Activated CD4-positive, alpha-beta T cell treated with anti-CD3 and anti-CD28 coated beads for 36 hours (primary cell): ENCODE data around the gene NDUFB8. TPM values are rescaled to one million over a fixed set of nuclear protein-coding genes. Genes with fewer than 3 reads are reported as not detected.

Experiments
- ATAC-seq: fragments of 200-7000 bp; cut with Tn5 transposase; one replicate; pipeline ENCODE4 v1.10.0; 2021; ENCODE audit warnings: mild to moderate bottlenecking, moderate library complexity
- CTCF ChIA-PET: fragments of 350-600 bp; sonication (Branson Sonifier 250); formaldehyde crosslinking; loops from one replicate; lab custom pipeline; 2021; ENCODE audit warnings: antibody characterized with exemption; lab: Charles Lee
- POLR2A ChIA-PET: fragments of 350-600 bp; sonication (Branson Sonifier 250); formaldehyde crosslinking; loops from one replicate; lab custom pipeline; 2021; ENCODE audit warnings: antibody characterized with exemption, inconsistent platforms; lab: Charles Lee
- DNase-seq: peaks from one replicate; pipeline ENCODE4 v3.0.0-alpha.2; 2020
- H3K27ac Mint-ChIP-seq: one replicate; pipeline ENCODE4 v1.8.0; 2021; ENCODE audit warnings: mixed read lengths
- H3K27me3 Mint-ChIP-seq: one replicate; pipeline ENCODE4 v1.8.0; 2021; ENCODE audit warnings: mixed read lengths
- H3K36me3 Mint-ChIP-seq: one replicate; pipeline ENCODE4 v1.8.0; 2021; ENCODE audit warnings: low read depth, mixed read lengths
- H3K4me1 Mint-ChIP-seq: one replicate; pipeline ENCODE4 v1.8.0; 2021; ENCODE audit warnings: mixed read lengths
- H3K4me3 Mint-ChIP-seq: one replicate; pipeline ENCODE4 v1.8.0; 2021; ENCODE audit warnings: mild to moderate bottlenecking, moderate library complexity, mixed read lengths
- H3K9me3 Mint-ChIP-seq: one replicate; pipeline ENCODE4 v1.8.0; 2021; ENCODE audit warnings: low read depth, mixed read lengths
- intact Hi-C, 2 experiments: fragments of 100-400 bp; cut with DNase I in 1 of 2; cut with micrococcal nuclease in 1 of 2; formaldehyde crosslinking; loops; one replicate each; pipeline versions ENCODE4 v1.14.2 to v1.15.1; 2022 to 2024; cut with DNase I, micrococcal nuclease
- total RNA-seq, 2 experiments: library from RNA; stranded (reverse); gene quantifications; one replicate each; pipeline ENCODE4 v1.2.3, GENCODE V29; 2021

NDUFB8 gene
- total RNA-seq, 2 experiments from 2014 or later = 291 to 375 TPM

- H3K4me3 Mint-ChIP-seq = no peak overlapping the region
- peak overlapping the region; percentile 37 for H3K27ac Mint-ChIP-seq
- DNase-seq (no peak), ATAC-seq (no peak)
- no peaks in the 10 kb centered on the region for H3K27me3 Mint-ChIP-seq
- peaks cover 19% of the 10 kb centered on the region for H3K4me1 Mint-ChIP-seq
- H3K9me3 Mint-ChIP-seq = no peaks in the 10 kb centered on the region
- intact Hi-C loops = loop anchor here in 1 of 2 experiments (5.0 to 10.0 kb wide), 3 partner anchors 1155 to 1277 kb away; partner anchors contain the start of genes NPM3 and OGA
- ChIA-PET CTCF (interaction anchor here (1.0 to 3.3 kb wide), 2 partner anchors 8 to 27 kb away, joined by 4 to 17 read pairs; no protein-coding TSS in a partner anchor), POLR2A (no interaction called here)
- peaks cover 33% of the 10 kb centered on the region for H3K36me3 Mint-ChIP-seq
Observed at GRCh38 chr10:100537475-100537874, 7.8 kb upstream of the NDUFB8 start.

- intact Hi-C loops = loop anchor here (1.0 to 10.0 kb wide), 10 partner anchors 25 to 1279 kb away; partner anchors contain the start of genes COX15 (in 1 of the 2), CUTC (in 1 of the 2), ERLIN1 (in 1 of the 2) and MRPL43 (in 1 of the 2)
- ATAC-seq (peak; percentile 96), DNase-seq (peak; percentile 93)
- H3K36me3 Mint-ChIP-seq = peaks cover 27% of the 10 kb centered on the region
- H3K27me3 Mint-ChIP-seq = no peaks in the 10 kb centered on the region
- CTCF ChIA-PET = interaction anchor here (0.5 to 3.3 kb wide), 19 partner anchors 9 to 312 kb away, joined by 3 to 17 read pairs (median 4); no protein-coding TSS in a partner anchor
- no peak within 1 kb of the TSS for H3K4me3 Mint-ChIP-seq
- H3K9me3 Mint-ChIP-seq = no peaks in the 10 kb centered on the region
- peaks cover 27% of the 10 kb centered on the region for H3K4me1 Mint-ChIP-seq
- H3K27ac Mint-ChIP-seq = no peak within 1 kb of the TSS
- POLR2A ChIA-PET = interaction anchor here (0.6 to 1.3 kb wide), 5 partner anchors 9 to 433 kb away, joined by 4 to 10 read pairs (median 5); partner anchors contain the start of genes SCD and SEMA4G
Observed at GRCh38 chr10:100535715-100536353, 6.2 kb upstream of the NDUFB8 start, which contains the start of gene HIF1AN. Gene HIF1AN (plus strand): TSS chr10:100535943. CDS start chr10:100535959, 16 bp downstream.

DNA sequence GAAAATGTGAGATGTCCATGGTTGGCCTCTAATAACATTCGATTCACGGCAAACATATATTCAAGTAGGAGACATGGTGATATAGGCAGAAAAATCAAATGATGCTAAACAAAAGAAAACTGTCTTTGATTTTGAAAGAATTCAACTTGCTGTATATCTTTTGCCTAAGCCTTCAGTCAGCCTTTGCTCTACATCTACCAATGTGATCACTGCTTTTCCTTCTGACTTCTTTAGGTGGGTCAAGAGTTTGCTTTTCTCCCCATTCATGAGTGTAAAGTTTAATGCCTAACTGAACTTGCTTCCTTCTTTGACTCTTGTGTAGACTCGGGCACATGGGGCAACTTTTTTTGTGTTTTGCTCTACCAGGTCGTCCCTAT is 5.7 kb upstream of the NDUFB8 start:
- Mint-ChIP-seq H3K27ac (no peak overlapping the region), H3K36me3 (peaks cover 22% of the 10 kb centered on the region), H3K9me3 (no peaks in the 10 kb centered on the region), H3K4me3 (no peak overlapping the region), H3K27me3 (no peaks in the 10 kb centered on the region), H3K4me1 (peaks cover 26% of the 10 kb centered on the region)
- CTCF ChIA-PET = interaction anchor here (0.7 to 3.3 kb wide), 17 partner anchors 9 to 312 kb away, joined by 3 to 17 read pairs (median 4); no protein-coding TSS in a partner anchor
- intact Hi-C loops = loop anchor here (1.0 to 10.0 kb wide), 10 partner anchors 24 to 1279 kb away; partner anchors contain the start of genes COX15 (in 1 of the 2), CUTC (in 1 of the 2), ERLIN1 (in 1 of the 2) and MRPL43 (in 1 of the 2)
- POLR2A ChIA-PET = interaction anchor here (0.8 to 1.3 kb wide), 4 partner anchors 9 to 188 kb away, joined by 4 to 10 read pairs (median 6); partner anchors contain the start of gene SCD
- DNase-seq (no peak), ATAC-seq (peak; percentile 20)

DNA sequence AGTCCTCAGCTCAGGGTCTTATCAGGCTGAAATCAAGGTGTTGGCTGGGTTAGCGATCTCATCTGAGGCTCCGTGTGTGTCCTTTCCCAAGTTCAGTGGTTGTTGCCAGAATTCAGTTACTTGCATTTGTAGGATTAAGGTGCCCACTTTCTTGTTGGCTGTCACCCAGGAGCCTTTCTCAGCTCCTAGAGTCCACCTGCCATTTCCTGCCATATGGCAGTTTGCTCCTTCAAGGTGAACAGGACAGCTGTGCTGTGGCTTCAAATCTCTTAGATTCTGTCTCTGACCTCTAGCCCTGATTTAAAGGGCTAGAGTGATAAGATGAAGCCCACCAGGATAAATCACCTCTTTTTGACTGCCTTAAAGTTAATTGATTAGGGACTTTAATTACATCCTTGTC is 5.1 kb upstream of the NDUFB8 start:
- peaks cover 30% of the 10 kb centered on the region for H3K4me1 Mint-ChIP-seq
- intact Hi-C loops = loop anchor here (1.0 to 10.0 kb wide), 10 partner anchors 23 to 1280 kb away; partner anchors contain the start of genes COX15 (in 1 of the 2), CUTC (in 1 of the 2), ERLIN1 (in 1 of the 2) and MRPL43 (in 1 of the 2)
- H3K36me3 Mint-ChIP-seq = peaks cover 21% of the 10 kb centered on the region
- ATAC-seq (no peak), DNase-seq (no peak)
- no peaks in the 10 kb centered on the region for H3K9me3 Mint-ChIP-seq
- POLR2A ChIA-PET = interaction anchor here (1.0 kb wide), 1 partner anchor 161 kb away, joined by 4 read pairs; no protein-coding TSS in a partner anchor
- CTCF ChIA-PET = interaction anchor here (0.5 to 3.3 kb wide), 11 partner anchors 10 to 313 kb away, joined by 3 to 17 read pairs (median 4); no protein-coding TSS in a partner anchor
- H3K27me3 Mint-ChIP-seq = no peaks in the 10 kb centered on the region
- no peak overlapping the region for H3K27ac Mint-ChIP-seq
- no peak overlapping the region for H3K4me3 Mint-ChIP-seq

- no peaks in the 10 kb centered on the region for H3K27me3 Mint-ChIP-seq
- CTCF ChIA-PET = interaction anchor here (1.0 to 1.4 kb wide), 2 partner anchors 14 to 161 kb away, joined by 3 to 5 read pairs; no protein-coding TSS in a partner anchor
- no peaks in the 10 kb centered on the region for H3K9me3 Mint-ChIP-seq
- no peak for DNase-seq
- peak; percentile 13 for ATAC-seq
- H3K36me3 Mint-ChIP-seq = peaks cover 28% of the 10 kb centered on the region
- no peak overlapping the region for H3K27ac Mint-ChIP-seq
- peaks cover 31% of the 10 kb centered on the region for H3K4me1 Mint-ChIP-seq
- intact Hi-C loops = loop anchor here in 1 of 2 experiments (10.0 kb wide), 2 partner anchors 1253 to 1283 kb away; partner anchors contain the start of genes NPM3 and OGA
- no peak overlapping the region for H3K4me3 Mint-ChIP-seq
- POLR2A ChIA-PET = no interaction called here
Observed at GRCh38 chr10:100531761-100532160, 2.1 kb upstream of the NDUFB8 start.

DNA sequence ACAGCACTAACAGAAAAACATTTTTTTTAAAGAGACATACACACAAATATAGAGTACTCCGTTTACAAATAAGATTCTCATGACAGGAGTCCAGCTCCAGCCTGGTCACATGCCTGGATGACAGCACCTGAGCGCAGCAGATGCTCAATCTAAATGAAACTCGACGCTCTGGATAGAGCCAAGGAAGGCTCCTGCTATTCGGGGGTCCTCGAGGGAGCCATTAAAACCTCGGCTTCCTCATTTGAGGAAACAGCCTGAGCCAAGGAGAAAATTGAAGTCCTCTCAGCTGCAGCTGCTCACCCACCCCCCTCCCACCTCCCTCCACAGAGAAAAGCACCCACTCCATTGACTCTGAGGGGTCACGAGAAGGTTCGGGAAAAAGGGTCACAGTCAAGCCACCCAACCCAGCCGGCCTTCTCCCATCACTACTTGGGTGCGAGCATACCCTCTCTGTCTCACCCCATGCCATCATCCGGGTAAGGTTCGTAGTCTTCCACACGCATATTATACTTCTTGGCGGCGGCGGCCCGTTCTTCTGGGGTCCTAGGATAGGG is 673 bp downstream of the NDUFB8 start:
- Mint-ChIP-seq H3K36me3 (peaks cover 49% of the 10 kb centered on the region), H3K4me3 (peak overlapping the region; percentile 88), H3K27me3 (no peaks in the 10 kb centered on the region), H3K9me3 (no peaks in the 10 kb centered on the region), H3K4me1 (peaks cover 37% of the 10 kb centered on the region), H3K27ac (peak overlapping the region; percentile 99)
- peak; percentile 4 for ATAC-seq
- ChIA-PET POLR2A (interaction anchor here (0.5 to 2.2 kb wide), 4 partner anchors 9 to 131 kb away, joined by 3 to 6 read pairs (median 4); no protein-coding TSS in a partner anchor), CTCF (interaction anchor here (0.7 to 9.6 kb wide), 6 partner anchors 11 to 49 kb away, joined by 3 to 91 read pairs (median 15); no protein-coding TSS in a partner anchor)
- intact Hi-C loops = loop anchor here (1.0 to 5.0 kb wide), 5 partner anchors 18 to 182 kb away; partner anchors contain the start of gene SCD (in 1 of the 2)
- DNase-seq = peak; percentile 20

- ChIA-PET POLR2A (interaction anchor here (0.5 to 2.3 kb wide), 4 partner anchors 7 to 131 kb away, joined by 3 to 10 read pairs (median 6); partner anchors contain the start of gene HIF1AN), CTCF (interaction anchor here (0.7 to 9.6 kb wide), 8 partner anchors 10 to 95 kb away, joined by 3 to 91 read pairs (median 6); no protein-coding TSS in a partner anchor)
- Mint-ChIP-seq H3K9me3 (no peaks in the 10 kb centered on the region), H3K27me3 (no peaks in the 10 kb centered on the region), H3K4me3 (peak overlapping the region; percentile 88), H3K36me3 (peaks cover 56% of the 10 kb centered on the region), H3K27ac (peak overlapping the region; percentile 99), H3K4me1 (peaks cover 37% of the 10 kb centered on the region)
- intact Hi-C loops = loop anchor here (1.0 to 5.0 kb wide), 3 partner anchors 18 to 182 kb away; partner anchors contain the start of gene SCD (in 1 of the 2)
- ATAC-seq (peak; percentile 63), DNase-seq (peak; percentile 46)
Observed at GRCh38 chr10:100528123-100528886, 1.4 kb downstream of the NDUFB8 start.

- ChIA-PET CTCF (interaction anchor here (0.7 to 9.6 kb wide), 6 partner anchors 14 to 185 kb away, joined by 3 to 91 read pairs (median 3); no protein-coding TSS in a partner anchor), POLR2A (interaction anchor here (0.6 kb wide), 1 partner anchor 15 kb away, joined by 4 read pairs; no protein-coding TSS in a partner anchor)
- Mint-ChIP-seq H3K4me3 (no peak overlapping the region), H3K36me3 (peaks cover 61% of the 10 kb centered on the region), H3K27ac (peak overlapping the region; percentile 24), H3K9me3 (no peaks in the 10 kb centered on the region), H3K27me3 (no peaks in the 10 kb centered on the region), H3K4me1 (peaks cover 24% of the 10 kb centered on the region)
- intact Hi-C loops = loop anchor here in 1 of 2 experiments (5.0 kb wide), 1 partner anchor 152 kb away; no protein-coding TSS in a partner anchor
- ATAC-seq (no peak), DNase-seq (no peak)
Observed at GRCh38 chr10:100524638-100525037, 5.0 kb downstream of the NDUFB8 start.

GRCh38 chr10:100524206-100524605 is 5.5 kb downstream of the NDUFB8 start:
- peaks cover 25% of the 10 kb centered on the region for H3K4me1 Mint-ChIP-seq
- CTCF ChIA-PET = interaction anchor here (0.7 to 9.6 kb wide), 5 partner anchors 14 to 184 kb away, joined by 3 to 91 read pairs (median 3); no protein-coding TSS in a partner anchor
- intact Hi-C loops = no loop called here
- no peaks in the 10 kb centered on the region for H3K9me3 Mint-ChIP-seq
- DNase-seq (no peak), ATAC-seq (no peak)
- H3K36me3 Mint-ChIP-seq = peaks cover 60% of the 10 kb centered on the region
- H3K4me3 Mint-ChIP-seq = no peak overlapping the region
- H3K27ac Mint-ChIP-seq = no peak overlapping the region
- POLR2A ChIA-PET = no interaction called here
- H3K27me3 Mint-ChIP-seq = no peaks in the 10 kb centered on the region
